HG03439 (cell line): ENCODE measurements around the gene CPSF4L.
"Not testable (repeated sequence)": the region's sequence is repeated elsewhere in the genome, so short reads cannot be mapped to it uniquely, and the experiment has no call there.

Experiments used
- ATAC-seq: cut with Tn5 transposase; IDR thresholded peaks from one replicate; pipeline ENCODE4 v1.9.1; 2021; ENCODE audit warnings: mild to moderate bottlenecking, moderate library complexity; ENCODE audit not compliant: unreplicated experiment

The CPSF4L gene, protein sequence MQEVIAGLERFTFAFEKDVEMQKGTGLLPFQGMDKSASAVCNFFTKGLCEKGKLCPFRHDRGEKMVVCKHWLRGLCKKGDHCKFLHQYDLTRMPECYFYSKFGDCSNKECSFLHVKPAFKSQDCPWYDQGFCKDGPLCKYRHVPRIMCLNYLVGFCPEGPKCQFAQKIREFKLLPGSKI

DNA sequence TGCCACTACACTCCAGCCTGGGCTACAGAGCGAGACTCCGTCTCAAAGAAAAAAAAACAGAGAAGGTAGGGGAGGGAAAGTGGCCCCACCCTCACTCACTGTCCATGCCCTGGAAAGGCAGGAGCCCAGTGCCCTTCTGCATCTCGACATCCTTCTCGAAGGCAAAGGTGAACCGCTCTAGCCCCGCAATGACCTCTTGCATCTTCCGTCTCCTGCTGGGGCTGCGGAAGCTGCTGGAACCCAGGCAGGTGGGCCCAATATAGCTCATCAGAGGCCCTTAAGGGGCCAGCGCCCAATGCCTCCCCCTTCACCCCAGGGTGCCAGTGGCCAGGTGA is at the start of gene CPSF4L:
TSS of gene CPSF4L (minus strand) at position 264 of the 335 bp plus-strand sequence. CDS start at position 202, 62 bp downstream.
- ATAC-seq: no peak

DNA sequence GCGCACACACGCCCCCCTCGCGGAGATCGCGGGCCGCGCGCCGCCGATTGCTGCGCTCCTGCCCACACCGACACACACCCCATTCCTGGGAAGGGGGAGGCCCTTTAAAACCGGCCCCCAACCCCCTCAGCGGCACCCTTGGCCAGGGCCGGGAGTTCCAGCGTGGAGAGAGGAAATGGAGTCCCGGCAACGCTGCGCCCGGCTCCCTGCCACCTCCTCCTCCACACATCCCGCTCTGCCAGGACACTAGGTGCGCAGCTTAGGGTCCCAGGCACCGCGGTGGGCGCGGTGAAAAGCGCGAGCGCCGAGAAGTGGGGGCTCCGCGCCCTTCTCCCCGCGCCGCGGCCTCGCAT is 49.7 kb upstream of the CPSF4L start:
- ATAC-seq: peak; percentile 22

DNA sequence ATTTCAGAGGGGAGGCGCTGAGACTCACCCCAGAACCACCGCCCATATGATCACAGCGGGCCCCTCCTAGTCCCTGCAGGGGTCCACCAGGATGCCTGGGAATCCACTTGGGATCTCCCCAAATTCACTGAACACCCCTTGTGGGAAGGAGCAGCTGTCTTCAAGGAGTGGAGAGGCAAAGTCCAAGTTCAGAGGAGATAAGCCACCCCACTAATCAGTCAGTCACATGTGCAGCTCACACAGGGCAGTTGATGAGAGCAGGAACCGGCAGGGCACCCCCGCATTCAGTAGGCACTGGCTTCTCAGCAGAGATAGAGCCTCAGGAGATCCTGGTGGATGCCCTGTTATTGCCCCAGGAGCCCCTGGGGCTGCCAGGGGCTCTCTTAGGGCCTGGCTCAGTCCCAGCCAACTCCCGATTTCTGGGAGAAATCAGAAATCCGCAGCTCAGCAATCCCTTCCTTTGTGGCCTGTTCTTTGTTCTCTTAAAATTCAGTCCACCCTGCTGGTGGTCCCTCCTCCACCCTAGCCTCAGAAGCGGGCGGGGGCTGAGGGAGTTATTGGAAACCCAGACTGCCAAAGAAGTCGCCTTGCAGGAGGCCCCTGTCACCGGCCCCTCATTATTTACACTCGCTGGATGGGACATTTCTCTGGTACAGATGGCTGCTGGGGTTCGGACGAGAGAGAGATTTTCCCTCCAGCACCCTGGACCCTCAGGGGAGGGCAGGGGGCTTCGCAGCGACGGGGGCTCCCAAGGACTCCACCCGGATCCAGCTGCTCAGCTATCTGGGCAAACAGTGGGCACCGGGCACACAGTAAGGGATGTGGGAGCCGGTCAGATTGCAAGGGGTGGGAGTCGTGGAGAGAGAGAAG is 48.3 kb upstream of the CPSF4L start:
- no peak for ATAC-seq

DNA sequence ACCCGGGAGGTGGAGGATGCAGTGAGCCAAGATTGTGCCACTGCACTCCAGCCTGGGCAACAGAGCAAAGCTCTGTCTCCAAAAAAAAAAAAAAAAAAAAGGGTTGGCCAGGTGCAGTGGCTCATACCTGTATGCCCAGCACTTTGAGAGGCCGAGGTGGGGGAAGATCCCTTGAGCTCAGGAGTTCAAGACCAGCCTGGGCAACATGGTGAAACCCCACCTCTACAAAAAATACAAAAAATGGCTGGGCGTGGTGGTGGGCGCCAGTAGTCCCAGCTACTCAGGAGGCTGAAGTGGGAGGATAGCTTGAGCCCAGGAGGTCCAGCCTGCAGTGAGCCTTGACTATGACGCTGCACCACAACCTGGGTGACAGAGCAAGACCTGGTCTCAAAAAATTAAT is 47.3 kb upstream of the CPSF4L start:
- ATAC-seq: not testable (repeated sequence)

DNA sequence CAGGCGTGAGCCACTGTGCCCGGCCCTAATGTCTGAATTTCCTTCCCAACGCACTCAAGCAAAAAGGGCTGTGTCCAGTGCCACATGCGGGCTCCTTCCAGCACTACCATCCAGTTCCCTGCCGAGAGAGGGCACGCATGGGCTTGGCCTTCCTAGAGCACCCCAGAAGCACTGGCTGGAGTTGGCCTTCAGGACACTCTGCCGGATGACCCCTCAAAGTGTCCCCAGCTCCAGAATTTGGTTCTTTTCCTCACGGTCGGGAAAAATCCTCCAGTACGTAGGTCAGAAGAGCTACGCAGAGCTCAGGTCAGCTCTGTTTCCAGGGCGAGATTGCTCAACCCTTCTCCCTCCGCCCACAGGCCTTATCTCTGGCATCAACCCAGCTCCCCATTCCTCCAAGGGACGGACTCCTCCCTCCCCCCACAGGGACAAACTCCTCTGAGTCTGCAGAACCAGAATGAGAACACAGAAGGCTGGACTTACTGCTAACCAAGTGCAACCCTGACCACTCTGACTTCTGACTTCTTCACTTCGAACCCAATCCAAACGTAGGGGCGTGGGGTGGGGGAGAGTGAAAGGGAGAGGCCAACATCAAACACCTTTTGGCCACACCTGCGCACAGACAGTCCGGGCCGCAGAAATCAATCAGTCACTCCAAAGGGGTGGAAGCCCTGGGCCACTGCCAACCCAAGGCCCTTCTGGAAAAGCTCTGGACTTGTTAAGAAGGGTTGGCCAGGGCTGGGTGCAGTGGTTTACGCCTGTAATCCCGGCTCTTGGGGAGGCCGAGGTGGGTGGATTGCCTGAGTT is 46.5 kb upstream of the CPSF4L start:
- ATAC-seq: no peak

DNA sequence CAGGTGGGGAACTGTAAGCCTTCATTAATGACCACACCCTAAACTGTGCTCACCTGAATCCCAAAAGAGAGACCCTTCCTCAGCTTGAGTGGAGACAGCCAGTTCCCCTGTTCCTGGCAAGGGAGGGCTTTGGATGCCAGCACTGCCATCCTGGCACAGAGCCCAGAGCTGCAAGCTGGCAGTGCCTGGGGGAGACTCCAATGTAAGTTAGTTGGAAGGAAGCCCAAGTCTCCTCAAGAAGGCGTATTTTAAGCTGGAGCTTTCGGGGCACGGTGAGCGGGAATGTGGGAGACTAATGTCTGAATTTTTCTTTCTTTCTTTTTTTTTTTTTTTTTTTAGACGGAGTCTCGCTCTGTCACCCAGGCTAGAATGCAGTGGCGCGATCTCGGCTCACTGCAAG is 45.5 kb upstream of the CPSF4L start:
- no peak for ATAC-seq

DNA sequence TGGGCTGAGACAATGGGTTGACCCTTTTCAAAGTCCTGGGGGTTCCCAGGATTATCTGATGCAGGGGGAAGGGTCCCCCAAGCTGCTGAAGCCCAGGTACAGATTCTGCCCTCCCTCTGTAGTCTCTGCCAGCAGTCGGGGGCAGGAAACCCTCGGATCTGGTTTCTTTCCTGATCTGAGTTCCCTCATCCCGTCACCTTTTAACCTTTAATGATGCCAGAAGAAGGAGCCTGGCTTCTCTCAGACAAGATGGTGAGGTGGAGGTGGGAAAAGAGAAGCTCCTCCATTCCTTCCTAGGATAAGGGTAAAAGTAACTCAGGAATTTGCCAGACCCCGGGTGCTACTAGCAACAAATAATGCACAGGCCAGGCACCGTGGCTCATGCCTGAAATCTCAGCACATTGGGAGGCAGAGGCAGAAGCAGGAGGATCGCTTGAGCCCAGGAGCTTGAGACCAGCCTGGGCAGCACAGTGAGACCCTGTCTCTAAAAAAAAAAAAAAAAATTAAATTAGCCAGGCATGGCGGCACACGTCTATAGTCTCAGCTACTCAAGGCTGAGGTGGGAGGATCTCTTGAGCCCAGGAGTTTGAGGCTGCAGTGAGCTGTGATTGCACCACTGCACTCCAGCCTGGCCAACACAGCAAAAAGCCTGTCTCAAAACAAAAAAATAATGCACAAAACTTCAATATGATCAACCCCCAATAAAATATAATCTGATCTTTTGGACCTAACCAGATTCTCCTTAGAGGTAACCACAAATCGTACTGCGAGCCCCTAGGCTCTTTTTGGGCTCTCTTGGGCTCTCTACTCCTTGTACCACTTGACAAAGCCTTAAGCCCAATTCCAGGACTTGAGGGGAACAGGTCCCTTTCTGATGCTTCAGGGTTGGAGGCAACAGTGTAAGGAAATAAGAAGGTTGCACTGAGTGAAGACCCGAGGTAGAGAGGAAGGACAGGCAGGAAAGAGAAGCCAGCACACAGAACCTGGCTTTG is 44.5 kb upstream of the CPSF4L start:
- no peak for ATAC-seq

DNA sequence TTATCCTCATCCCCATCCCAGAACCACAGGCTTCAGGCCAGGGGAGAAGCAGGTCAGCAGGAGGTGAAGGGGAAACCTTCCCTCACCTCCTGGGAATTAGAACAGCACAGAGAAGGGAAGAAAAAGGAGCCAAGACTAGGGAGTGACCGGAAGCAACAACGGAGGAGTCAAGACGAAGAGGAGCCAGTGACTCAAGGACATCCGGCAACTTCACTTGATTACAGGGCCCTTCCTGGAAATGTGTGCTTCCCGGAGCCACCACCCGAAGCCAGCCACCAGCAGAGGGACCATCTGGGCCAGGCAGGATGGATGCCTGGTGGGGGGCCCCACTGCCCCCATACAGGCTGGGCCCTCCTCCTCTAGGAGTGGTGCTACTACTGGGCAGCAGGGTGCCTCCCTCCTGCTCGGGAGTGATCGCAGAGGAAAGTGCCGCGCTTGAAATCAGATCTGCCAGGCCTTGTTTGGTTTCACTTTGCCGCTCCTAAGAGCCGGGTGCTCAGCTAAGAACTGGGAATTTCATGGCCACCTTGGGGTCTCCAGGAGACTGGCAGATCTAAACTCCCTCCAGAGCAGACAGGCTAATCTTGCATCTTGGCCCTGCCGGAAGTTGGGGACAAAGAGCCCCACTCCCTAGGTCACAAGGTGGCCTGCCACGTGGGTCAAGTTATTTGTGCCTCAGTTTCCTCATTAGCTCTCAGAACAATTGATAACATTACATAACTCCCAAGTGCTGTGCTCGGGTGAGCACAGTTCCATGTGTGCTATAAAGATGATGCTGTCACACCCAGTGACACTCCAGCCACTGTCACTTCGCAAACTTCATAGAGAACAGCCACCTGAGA is 43.5 kb upstream of the CPSF4L start:
- no peak for ATAC-seq

DNA sequence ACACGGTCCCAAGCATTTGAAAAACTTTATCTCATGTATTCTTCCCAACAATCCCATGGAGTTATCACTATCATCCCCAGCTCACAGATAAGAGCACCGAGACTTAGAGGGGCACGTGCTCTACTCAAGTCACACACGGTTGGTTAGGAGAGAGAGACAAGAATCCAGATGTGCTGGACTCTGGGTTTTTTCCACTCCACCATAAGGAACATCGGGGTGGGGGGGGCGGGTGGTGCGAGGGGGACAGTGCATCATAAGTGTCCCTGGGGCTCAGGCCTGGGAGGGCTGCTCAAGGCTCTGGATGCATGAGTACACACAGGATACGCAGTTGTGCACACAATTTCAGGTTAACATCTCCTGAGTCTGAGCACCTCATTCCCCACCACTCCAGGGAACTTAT is 42.8 kb upstream of the CPSF4L start:
- ATAC-seq: no peak

DNA sequence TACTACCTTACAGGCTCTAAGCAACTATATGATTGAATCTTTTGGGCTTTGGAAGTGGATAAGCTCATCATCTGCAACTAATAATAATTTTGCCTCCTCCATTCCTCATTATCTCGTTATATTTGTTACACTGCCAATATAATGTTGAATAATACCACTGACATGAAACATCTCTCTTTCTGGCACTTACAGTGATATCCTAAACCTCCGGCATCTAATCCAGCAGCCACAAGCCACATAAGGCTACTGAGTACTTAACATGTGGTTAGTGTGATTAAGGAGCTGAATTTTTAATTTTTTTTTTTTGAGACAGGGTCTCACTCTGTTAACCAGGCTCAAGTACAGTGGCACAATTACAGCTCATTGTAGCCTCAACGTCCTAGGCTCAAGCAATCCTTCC is 40.5 kb upstream of the CPSF4L start:
- no peak for ATAC-seq

DNA sequence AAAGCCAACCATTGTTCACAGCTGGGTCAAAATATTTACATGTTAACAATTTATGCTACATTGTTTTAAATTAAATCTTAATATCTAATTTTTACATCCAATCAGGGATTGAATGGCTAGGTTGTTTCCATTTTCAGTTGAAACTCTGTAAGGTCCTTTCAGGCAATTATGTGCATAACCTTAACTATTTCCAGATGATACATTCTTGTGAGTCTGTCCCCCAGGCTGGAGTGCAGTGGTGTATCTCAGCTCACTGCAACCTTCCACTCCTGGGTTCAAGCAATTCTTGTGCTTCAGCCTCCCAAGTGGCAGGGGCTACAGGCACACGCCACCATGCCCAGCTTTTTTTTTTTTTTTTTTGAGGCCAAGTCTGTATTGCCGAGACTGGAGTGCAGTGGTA is 39.7 kb upstream of the CPSF4L start:
- no peak for ATAC-seq

DNA sequence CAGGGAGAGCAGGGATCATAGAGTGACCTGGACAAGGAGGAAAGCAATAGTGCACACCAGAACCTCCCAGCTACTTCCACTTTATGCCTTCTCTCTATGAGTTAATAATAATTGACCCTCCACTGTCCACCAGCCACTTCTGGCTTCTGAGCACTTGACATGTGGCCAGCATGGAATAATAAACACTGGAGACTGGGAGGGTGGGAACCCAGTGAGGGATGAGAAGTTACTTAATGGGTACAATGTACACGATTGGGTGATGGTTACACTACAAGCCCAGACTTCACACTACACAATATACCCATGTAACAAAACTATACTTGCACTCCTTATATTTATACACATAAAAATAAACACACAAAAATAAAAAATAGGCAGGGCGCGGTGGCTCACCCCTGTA is 38.7 kb upstream of the CPSF4L start:
- no peak for ATAC-seq

DNA sequence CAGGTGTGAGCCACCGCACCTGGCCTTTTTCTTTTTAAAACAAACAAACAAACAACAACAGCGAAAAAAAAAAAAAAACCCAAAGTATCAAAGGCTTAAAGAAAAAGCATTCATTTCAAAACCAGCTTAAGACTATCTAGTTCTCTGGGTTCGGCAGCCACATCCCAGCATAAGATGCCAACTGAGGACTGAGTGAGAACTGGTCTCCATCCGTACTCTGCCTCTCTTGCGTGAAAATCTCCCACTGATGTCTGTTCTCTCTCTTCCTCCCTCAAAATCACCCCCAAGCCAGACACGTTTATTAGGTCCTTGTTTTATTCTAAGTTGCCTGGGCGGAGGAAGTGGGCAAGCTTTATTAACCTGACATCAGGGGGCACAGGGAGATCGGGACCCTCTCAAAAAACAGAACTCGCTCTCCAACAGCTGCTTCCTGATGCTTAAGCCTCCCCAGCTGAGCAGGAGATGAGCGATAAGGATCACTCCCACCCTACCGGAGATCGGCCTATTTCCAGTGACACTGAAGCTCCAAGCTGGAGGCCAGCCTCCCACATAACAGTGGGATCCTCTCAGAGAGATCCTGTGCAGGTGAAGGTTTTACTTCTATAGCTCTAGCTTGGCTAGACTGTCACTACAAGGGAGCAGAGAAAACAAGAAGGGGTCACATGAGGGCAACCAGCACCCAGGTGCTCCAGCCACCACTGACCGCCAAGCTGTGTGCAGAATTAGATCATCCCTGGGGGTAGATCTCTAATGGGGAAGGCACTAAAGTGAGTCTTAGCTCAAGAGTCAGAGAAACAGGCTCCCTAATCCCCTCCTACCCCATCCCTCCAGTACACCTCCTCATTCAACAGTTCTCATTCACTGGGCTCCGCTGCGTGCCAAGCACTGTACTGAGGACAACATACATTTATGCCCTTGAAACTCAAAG is 36.5 kb upstream of the CPSF4L start:
- no peak for ATAC-seq

DNA sequence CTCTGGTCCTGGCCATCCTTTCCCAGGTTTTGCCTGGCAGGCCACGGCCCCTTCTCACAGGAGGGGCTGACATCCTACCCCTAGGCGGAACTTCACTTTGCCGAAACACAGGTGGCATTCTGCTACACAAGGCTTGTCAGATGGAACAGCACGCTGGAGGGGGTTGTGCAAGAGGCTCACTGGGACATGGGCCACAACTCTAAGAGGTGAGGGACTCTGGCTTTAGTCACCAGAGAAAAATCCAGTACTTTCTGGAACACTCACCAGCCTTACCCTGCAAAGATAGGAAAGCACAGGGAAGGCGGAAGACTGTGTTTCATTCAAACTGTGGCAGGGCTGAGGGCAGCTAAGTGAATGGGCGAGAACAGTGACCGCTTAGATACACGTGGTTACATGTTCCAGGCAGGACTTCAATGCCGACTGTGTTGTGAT is 31.8 kb upstream of the CPSF4L start:
- ATAC-seq: no peak

DNA sequence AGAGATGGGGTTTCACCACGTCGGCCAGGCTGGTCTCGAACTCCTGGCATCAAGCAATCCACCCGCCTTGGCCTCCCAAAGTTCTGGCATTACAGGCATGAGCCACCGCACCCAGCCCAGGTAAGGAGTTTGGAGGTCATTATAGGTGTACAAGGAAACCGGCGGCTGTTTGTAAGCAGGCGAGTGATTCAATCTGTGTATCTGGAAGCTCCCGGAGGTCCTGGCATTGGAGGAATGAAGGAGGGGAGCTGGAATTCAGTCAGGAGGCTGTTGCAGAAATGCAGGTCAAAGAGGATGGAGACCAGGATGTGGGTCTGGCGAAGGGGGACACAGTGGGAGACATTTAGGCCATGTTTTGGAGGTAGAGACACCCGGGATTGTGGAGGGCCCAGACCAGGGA is 31.4 kb upstream of the CPSF4L start:
- no peak for ATAC-seq

DNA sequence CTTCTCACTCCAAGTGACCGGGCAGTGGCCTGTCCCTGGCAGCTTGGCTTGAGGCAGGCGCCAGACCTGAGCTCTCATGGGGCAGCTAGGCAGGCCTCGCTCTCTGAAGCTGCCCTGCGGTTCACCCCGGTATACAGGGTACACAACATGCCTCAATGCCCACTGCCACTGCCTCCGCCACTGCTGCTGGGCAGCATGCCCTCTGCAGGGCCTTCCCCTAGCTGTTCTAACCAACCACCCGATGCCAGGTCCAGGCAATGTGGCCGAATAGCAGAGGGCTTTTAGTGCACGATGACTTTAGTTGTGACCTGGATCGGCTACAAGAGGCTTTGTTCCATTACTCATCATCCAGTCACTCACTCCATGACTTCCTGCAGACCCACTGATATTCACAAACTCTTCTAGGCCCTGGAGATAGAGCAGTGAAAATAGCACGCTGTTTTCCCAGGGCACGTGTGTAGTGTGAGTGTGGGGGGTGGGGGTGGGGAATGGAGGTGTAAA is 30.4 kb upstream of the CPSF4L start:
- no peak for ATAC-seq

DNA sequence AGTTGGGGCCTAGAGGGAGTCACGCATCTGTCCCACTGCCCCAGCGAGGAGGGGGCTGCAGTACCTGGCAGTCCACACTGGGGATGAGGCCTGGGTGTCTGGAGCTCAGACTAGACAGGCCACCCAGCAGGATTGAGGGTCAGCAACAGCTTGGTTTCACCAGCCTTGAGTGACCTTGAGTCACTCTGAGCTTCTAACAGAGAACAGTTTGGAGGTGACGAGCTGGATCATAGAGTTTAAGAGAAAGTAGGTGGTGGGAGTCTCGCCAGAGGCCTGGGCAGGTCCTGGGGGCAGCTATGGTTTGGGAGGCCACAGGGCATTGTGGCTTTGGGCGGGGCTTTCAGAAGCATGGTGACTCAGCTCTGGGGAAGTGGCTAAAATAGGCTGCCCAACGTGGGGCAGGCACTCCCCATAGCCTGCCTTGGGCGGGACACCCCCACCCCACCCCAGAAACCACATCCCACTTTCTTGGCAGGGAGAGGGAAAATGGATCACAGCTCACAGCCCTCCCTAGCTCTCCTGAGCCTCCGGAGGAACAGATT is 29.7 kb upstream of the CPSF4L start:
- peak; percentile 91 for ATAC-seq
